Activated CD4-positive, CD25-positive, alpha-beta regulatory T cell treated with anti-CD3 and anti-CD28 coated beads, Interleukin-2, amount 50 U/mL, for 72 hours (primary cell): Measurements from ENCODE around the gene TECR.
"Not testable (repeated sequence)": the region's sequence is repeated elsewhere in the genome, so short reads cannot be mapped to it uniquely, and the experiment has no call there.

Experiments
- DNase-seq: peaks from one replicate; pipeline ENCODE4 v3.0.0; 2021

TECR gene

DNA sequence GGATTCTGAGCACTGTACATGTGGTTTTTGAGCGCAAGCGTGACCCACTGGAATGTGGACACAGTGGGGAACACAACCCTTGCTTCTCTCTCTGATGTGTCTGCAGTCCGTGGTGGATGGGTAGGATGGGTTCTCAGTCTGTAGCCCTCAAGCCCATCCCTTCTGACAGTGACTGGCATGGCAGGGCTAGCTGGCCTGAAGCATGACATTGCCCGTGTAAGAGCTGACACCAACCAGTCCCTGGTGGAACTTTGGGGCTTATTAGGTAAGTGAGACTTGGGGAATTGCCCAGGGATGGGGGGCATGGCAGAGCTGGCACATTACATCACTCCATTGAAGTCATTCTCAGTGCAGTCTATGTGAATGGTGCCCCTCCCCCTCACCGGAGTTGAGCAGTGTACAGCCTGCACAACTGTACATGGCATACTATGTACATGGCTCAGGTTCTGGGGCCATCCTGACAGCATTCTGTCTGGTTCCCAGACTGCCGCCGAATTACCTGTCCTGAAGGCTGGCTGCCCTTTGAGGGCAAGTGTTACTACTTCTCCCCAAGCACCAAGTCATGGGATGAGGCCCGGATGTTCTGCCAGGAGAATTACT lies 70.3 kb downstream of the TECR start:
- DNase-seq = no peak

DNA sequence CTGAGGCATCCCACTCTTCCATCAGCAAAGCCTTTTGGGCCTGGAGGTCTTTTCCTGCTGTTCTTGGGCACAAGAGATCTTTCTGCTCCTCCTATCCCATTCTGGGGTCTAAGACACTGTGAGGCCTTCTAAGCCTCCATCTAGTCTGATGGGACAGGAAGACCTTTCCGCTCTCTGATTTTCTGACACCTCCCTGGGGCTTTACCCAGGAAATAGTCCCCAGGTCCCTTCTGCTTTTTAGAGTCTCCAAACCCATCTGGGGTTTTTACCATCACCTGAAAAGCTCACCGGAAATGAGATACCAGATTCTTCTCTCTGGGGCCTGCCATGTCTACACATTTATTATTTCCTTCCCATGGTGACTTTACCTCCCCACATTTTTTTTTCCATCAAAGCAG lies 74.6 kb downstream of the TECR start:
- DNase-seq = no peak

DNA sequence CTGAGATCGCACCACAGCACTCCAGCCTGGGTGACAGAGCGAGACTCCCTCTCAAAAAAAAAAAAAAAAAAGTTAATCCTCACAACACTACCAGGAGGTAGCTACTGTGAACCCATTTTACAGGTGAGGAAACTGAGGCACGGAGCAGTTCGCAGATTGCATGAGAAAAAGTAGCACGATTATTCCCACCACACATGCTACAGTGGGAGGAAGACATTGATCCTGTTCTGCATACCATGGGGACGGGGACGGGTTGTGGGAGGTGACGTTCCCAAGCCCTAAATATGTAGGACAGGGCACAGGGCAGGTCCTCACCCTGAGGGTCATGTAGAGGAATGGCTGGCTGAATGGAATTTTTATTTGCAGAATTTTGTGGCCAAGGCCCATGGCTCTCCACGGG lies 77.2 kb downstream of the TECR start:
- DNase-seq = no peak

DNA sequence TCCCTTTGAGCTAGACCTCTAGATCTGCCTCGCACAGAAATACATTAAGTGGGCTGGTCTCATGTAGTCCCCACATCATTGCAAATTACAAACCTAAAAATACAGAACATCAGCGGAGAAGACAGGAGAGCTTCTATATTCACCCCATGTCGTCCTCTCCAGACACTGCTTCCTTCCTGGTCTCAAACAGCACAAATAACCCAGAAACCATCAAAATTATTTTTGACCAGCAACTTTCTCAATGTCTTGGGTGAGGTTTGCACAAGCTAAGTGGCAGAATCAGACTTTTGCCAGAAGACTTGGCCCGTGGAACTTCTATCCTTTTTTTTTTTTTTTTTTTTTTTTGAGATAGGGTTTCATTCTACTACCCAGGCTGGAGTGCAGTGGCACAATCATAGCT lies 81.7 kb downstream of the TECR start:
- no peak for DNase-seq

DNA sequence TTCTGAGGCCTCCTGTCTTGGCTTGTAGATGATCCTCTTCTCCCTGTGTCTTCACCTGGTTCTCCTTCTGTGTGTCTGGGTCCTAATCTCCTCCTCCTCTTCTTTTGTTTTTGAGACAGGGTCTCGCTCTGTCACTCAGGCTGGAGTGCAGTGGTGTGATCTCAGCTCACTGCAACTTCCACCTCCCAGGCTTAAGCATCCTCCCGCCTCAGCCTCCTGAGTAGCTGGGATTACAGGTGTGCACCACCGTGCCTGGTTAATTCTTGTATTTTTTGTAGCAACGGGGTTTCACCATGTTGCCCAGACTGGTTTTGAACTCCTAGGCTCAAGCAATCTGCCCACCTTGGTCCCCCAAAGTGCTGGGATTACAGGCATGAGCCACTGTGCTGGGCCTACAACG lies 82.8 kb downstream of the TECR start:
- not testable (repeated sequence) for DNase-seq

DNA sequence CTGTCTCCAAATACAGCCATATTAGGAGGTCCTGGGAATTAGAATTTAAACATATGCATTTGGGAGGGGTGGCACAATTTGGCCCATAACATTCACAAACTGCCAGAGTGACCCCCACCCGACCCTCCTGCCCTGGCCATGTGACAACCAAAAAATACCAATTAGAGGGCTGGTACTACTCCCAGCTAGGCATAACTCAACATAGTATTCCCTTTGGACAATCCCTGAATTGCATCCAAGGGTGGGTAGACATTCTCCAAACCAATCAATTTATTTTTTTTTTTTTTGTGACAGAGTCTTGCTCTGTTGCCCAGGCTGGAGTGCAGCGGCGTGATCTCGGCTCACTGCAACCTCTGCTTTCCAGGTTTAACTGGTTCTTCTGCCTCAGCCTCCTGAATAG lies 83.3 kb downstream of the TECR start:
- no peak for DNase-seq

DNA sequence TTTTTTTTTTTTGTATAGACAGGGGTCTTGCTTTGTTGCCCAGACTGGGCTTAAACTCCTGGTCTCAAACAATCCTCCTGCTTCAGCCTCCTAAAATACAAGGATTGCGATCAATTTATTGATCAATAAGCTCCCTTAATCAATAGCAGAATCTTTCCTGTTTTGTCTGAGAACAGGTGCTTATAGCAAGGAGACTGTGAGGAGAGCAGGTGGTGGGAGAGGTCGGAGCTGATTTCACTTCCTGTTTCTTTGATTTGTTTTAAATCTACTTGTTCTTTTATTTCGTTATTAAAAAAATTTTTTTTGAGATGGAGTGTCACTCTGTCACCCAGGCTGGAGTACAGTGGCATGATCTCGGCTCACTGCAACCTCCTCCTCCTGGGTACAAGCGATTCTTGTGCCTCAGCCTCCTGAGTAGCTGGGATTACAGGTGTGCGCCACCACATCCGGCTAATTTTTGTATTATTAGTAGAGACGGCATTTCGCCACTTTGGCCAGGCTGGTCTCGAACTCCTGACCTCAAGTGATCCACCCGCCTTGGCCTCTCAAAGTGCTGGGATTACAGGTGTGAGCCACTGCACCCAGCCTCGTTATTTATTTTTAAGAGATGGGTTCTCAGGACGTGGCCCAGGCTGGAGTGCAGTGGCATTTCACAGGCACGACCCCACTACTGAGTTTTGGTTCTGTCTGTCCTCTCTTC lies 84.2 kb downstream of the TECR start:
- not testable (repeated sequence) for DNase-seq

DNA sequence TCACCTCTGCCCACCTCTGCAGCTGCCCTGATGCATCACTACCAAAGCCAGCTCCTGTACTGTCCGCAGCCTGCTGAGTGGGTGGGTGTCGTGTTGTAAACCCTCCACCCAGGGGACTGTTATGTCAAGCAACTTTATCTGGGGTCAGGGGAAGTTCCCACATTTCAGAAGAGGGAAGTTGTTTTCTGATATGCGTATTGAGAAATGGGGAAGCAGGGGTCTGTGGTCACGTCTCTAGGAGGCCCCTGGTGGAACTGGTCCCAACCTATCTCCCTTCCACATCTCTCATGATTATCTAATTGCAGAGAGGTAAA lies 84.7 kb downstream of the TECR start:
- DNase-seq = no peak
